HCT116 (cell line): ENCODE measurements around the gene RGS18.

Source experiments
- ELF1 ChIP-seq: IDR thresholded peaks from 2 replicates; pipeline ENCODE4 v1.6.1; 2012; ENCODE audit warnings: low read depth, borderline replicate concordance
- EZH2 ChIP-seq: fragments of 200-600 bp; sonication (generic); IDR thresholded peaks from 2 replicates; pipeline ENCODE4 v1.6.1; 2017; ENCODE audit warnings: antibody characterized with exemption, mixed run types
- POLR2A ChIP-seq: IDR thresholded peaks from 2 replicates; pipeline ENCODE4 v1.7.0; 2011; ENCODE audit warnings: borderline replicate concordance; ENCODE audit not compliant: insufficient read depth, insufficient read length; ENCODE audit errors: extremely low read depth
- POLR2AphosphoS5 ChIP-seq: IDR thresholded peaks from 2 replicates; pipeline ENCODE4 v1.6.1; 2011; ENCODE audit warnings: mild to moderate bottlenecking, low read depth, low read length, moderate library complexity
- RAD21 ChIP-seq: IDR thresholded peaks from 2 replicates; pipeline ENCODE4 v1.6.1; 2012; ENCODE audit warnings: low read depth, mild to moderate bottlenecking
- SIN3A ChIP-seq: IDR thresholded peaks from 2 replicates; pipeline ENCODE4 v1.6.1; 2012; ENCODE audit warnings: low read depth
- TCF7L2 ChIP-seq: IDR thresholded peaks from 2 replicates; pipeline ENCODE4 v1.7.0; 2011; ENCODE audit warnings: borderline replicate concordance, inconsistent platforms; ENCODE audit not compliant: insufficient read depth, insufficient read length; ENCODE audit errors: extremely low read depth
- YY1 ChIP-seq: IDR thresholded peaks from 2 replicates; pipeline ENCODE4 v1.6.1; 2011; ENCODE audit warnings: low read length, low read depth, moderate library complexity, mild to moderate bottlenecking; ENCODE audit not compliant: insufficient replicate concordance; ENCODE audit errors: extremely low read depth
- ZNF274 ChIP-seq: fragments of 200-500 bp; sonication (Bioruptor generic); IDR thresholded peaks from 2 replicates; pipeline ENCODE4 v1.6.1; 2014; ENCODE audit warnings: mild to moderate bottlenecking, low read depth, low read length, inconsistent platforms
- TF ChIP-seq, protein P1 (sequence below), 3 experiments: fragments of 200-600 bp in 1 of 3; sonication (generic) in 1 of 3; IDR thresholded peaks in 2 of 3; conservative IDR thresholded peaks in 1 of 3; 2 replicates each; pipeline ENCODE4 v1.5.1; 2012 to 2017; ENCODE audit warnings: low read depth in 2 of 3, low read length in 2 of 3, antibody characterized with exemption in 1 of 3, borderline replicate concordance in 1 of 3, control low read depth in 1 of 3, mild to moderate bottlenecking in 1 of 3, mixed read lengths in 1 of 3, mixed run types in 1 of 3, moderate library complexity in 1 of 3; ENCODE audit not compliant: insufficient read depth in 1 of 3
- TF ChIP-seq, protein P2 (sequence below): IDR thresholded peaks from 2 replicates; pipeline ENCODE4 v1.6.1; 2012
- TF ChIP-seq, protein P3 (sequence below): IDR thresholded peaks from 2 replicates; pipeline ENCODE4 v1.6.1; 2012; ENCODE audit warnings: low read depth

DNA sequence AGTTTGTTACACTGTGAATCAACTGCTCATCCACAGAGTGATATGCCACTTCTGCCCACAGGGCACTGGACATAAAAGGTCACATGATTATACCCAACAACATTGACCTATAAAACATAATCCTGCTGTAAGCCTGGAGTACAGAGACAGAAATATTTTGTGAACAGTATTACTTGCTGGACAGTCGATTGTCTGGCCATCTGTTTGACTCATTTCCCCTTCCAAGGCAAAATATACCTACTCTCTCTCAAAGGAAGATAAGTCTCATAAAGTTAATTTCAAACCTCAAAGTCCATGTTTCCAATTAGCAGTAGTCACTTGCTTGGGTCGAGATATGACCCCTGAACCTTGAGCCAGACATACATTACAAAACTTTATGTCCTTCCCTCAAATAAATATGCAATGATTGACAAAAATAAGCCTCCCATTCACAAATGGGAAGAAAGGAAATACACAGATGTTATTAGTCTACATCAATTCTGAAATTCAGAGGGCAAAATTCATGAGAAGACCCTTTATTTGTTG is 39.3 kb upstream of the RGS18 start:
- TF ChIP-seq, protein P1, sequence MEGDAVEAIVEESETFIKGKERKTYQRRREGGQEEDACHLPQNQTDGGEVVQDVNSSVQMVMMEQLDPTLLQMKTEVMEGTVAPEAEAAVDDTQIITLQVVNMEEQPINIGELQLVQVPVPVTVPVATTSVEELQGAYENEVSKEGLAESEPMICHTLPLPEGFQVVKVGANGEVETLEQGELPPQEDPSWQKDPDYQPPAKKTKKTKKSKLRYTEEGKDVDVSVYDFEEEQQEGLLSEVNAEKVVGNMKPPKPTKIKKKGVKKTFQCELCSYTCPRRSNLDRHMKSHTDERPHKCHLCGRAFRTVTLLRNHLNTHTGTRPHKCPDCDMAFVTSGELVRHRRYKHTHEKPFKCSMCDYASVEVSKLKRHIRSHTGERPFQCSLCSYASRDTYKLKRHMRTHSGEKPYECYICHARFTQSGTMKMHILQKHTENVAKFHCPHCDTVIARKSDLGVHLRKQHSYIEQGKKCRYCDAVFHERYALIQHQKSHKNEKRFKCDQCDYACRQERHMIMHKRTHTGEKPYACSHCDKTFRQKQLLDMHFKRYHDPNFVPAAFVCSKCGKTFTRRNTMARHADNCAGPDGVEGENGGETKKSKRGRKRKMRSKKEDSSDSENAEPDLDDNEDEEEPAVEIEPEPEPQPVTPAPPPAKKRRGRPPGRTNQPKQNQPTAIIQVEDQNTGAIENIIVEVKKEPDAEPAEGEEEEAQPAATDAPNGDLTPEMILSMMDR (IDR thresholded peaks at IDR 0.05 in 2 of 3, conservative IDR thresholded peaks at IDR 0.05 in 1 of 3; ENCODE audit: borderline replicate concordance in 1 of 3, insufficient read depth in 1 of 3, low read depth in 2 of 3, low read length in 2 of 3) = no peak
- TF ChIP-seq EZH2 = no peak
- TF ChIP-seq, protein P2, sequence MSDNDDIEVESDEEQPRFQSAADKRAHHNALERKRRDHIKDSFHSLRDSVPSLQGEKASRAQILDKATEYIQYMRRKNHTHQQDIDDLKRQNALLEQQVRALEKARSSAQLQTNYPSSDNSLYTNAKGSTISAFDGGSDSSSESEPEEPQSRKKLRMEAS = no peak
- no peak for TF ChIP-seq SIN3A
- no peak for TF ChIP-seq POLR2A
- TF ChIP-seq ELF1 = no peak
- TF ChIP-seq, protein P3, sequence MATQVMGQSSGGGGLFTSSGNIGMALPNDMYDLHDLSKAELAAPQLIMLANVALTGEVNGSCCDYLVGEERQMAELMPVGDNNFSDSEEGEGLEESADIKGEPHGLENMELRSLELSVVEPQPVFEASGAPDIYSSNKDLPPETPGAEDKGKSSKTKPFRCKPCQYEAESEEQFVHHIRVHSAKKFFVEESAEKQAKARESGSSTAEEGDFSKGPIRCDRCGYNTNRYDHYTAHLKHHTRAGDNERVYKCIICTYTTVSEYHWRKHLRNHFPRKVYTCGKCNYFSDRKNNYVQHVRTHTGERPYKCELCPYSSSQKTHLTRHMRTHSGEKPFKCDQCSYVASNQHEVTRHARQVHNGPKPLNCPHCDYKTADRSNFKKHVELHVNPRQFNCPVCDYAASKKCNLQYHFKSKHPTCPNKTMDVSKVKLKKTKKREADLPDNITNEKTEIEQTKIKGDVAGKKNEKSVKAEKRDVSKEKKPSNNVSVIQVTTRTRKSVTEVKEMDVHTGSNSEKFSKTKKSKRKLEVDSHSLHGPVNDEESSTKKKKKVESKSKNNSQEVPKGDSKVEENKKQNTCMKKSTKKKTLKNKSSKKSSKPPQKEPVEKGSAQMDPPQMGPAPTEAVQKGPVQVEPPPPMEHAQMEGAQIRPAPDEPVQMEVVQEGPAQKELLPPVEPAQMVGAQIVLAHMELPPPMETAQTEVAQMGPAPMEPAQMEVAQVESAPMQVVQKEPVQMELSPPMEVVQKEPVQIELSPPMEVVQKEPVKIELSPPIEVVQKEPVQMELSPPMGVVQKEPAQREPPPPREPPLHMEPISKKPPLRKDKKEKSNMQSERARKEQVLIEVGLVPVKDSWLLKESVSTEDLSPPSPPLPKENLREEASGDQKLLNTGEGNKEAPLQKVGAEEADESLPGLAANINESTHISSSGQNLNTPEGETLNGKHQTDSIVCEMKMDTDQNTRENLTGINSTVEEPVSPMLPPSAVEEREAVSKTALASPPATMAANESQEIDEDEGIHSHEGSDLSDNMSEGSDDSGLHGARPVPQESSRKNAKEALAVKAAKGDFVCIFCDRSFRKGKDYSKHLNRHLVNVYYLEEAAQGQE = no peak
- no peak for TF ChIP-seq POLR2AphosphoS5
- no peak for TF ChIP-seq RAD21
- TF ChIP-seq TCF7L2 = no peak
- no peak for TF ChIP-seq YY1
- no peak for TF ChIP-seq ZNF274
